ENCODE measurements around the gene CLCF1.
A peak's percentile ranks its signal among the peaks of the same experiment; 100 is the strongest.
"Not testable (repeated sequence)": the region's sequence is repeated elsewhere in the genome, so short reads cannot be mapped to it uniquely, and the experiment has no call there.

The CLCF1 gene

DNA sequence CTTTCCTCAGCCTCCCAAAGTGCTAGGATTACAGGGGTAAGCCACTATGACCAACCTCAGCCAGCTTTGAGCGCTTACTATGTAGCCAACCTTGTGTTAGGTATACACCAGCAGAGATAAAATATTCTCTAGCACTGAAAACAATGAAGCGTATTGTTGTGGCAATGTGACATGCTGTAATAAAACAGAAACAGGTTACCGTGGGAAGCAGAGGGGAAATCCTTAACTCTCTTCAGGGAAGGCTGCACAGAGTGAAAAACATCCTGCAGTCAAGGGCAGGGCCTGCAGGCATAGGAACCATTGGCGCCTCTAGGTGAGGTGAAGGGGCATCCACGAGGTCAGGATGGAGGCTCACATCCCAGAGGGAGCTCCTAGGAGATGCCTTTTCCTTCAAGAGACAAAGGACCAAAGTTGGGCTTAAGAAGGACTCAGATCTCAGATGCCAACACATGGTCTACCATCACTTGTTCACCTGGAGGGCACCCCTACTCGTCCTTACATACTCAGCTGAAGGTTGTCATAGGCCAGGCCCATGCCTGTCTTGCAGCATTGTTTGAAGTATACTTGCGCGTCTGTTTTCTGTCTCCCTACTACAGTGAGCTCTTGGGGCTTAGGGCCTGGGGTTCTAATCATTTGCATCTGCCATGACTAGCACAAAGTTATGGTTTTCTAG lies 28.0 kb downstream of the CLCF1 start:
- no peak for DNase-seq (ENCODE audit: low read depth in 4 of 4, low spot score in 1 of 4)

DNA sequence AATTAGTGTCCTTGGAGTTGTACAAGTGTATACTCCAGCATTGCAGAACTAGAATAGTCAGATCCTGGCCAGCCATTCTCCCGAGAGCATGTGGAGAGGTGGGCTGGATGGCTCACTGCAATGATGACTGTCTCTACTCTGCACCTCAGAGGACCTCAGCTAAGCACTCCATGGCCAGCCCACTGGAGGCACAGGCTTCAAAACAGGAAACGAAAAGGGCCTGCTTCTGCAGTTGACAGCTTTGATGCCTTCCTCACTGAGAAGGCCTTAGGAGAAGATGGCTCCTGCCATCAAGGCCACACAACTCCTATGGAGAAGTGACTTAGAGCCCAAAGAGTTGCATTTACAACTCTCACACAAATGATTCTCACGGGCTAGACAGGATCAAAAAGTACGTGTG lies 29.1 kb downstream of the CLCF1 start:
- DNase-seq (ENCODE audit: low read depth in 4 of 4, low spot score in 1 of 4), result no peak

DNA sequence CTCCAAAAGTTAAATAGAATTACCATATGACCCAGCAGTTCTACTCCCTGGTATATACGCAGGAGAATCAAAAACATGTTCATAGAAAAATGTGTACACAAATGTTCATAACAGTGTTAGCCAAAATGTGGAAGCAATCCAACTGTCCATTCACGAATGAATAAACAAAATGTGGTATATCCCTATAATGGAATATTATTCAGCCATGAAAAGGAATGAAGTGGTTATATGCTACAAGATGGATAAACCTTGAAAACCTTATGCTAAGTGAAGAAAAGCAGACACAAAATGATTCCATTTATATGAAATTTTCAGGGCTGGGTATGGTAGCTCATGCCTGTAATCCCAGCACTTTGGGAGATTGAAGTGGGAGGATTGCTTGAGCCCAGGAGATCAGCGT lies 36.1 kb downstream of the CLCF1 start:
- no peak for DNase-seq (ENCODE audit: low read depth in 4 of 4, low spot score in 1 of 4)

DNA sequence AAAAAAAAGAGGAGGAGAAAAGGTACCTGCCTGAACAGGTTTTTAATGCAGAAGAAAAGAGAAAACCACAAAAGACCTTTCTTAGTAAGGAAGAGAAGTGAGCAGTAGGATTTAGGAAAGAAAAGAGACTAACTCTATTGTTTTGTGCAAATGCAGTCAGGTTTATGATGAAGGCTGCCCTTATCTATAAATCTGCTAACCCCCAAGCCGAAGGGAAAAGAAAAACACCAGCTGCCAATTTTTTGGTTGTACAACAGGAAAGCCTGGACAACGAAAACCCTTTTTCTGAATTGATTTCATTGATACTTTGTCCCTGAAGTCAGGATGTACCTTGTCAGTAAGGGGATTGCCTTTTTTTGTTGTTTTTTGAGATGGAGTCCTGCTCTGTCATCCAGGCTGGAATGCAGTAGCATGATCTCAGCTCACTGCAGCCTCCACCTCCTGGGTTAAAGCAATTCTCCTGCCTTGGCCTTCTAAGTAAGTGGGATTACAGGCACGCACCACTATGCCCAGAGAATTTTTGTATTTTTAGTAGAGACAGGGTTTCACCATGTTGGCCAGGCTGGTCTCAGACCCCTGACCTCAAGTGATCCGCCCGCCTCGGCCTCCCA lies 41.2 kb downstream of the CLCF1 start:
- DNase-seq (ENCODE audit: low read depth in 4 of 4, low spot score in 1 of 4), result no peak

DNA sequence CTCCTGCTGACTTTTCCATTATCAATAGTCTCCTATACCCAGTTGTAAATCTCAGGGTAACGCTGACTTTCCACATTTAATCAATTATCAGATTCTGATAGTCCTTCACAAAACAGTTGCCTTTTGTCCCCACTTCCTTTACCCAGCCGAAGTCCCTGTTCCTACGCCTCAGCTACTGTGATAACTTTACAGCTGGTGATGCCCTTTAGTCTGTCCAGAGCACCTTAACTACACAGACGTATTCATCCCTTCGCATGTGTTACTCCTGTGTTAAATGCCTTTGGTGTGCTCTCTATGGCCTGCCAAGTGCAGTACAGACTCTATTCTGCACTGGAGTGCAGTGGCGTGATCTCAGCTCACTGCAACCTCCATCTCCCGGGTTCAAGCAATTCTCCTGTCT lies 49.9 kb downstream of the CLCF1 start:
- no peak for DNase-seq (ENCODE audit: low read depth in 4 of 4, low spot score in 1 of 4)

DNA sequence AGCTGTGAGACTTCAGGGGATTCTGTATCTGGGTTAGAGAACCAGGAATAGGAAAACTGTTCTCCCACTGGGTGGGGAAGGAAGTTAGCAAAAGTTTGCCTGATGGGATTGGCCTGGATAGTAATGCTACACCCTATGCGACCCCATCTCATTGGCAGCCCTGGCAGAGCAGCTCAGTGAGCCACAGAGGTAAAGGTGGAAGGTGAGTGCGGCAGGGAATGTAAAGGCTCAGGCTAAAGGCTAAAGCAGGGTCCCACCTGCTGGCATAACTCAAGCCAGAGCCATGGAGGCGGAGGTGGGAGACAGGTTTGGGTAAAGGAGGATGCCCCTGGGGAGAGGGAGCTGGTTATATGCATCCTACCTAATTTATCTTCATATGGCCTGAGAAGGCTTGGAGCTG lies 51.3 kb downstream of the CLCF1 start:
- no peak for DNase-seq (ENCODE audit: low read depth in 4 of 4, low spot score in 1 of 4)

DNA sequence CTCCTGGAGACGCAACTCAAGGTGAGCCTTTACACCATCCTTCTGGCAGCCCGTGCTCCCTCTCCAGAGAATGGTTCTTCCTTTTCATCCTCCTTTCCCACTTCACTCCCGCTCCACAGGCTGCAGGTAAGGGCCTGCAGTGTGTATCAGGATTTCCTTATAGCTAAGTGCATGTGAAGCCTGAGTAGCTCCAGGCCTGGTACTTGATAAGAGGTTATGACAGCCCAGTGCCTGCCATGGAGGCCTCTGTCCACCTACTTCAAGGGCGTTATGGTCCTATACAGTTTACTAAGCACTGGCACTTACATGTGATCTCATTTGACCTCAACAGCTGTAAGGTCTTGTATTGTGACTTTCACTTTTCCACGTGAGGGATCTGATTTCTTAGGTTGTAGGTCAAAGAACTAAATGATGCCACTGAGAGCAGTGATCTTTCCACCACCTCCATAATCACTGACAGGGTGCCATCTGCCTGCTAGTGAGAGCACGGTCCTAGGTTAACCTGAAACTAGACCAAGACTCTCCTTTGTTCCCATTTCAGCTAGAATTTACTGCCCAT lies 52.0 kb downstream of the CLCF1 start:
- DNase-seq (ENCODE audit: low read depth in 4 of 4, low spot score in 1 of 4), result no peak

DNA sequence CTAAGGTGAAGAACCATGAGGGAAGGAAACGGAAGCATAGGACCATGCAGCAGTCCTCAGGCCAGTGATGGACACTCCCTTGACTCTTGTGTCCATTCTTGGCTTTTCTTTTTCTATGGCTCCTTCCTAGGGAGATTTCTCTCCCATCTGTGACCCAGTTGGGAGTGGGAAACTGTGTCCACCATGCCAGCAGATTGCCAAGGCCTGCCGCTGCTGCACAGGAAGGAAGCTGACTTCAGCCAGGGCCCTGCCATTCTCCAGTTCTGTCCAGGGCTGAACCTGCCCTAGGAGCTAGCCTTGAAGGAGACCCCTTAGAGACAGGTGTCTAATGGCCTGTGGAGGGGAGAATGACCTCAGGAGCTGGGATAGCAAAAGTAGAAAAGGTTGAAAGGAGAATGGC lies 52.7 kb downstream of the CLCF1 start:
- DNase-seq (ENCODE audit: low read depth in 4 of 4, low spot score in 1 of 4), result no peak

DNA sequence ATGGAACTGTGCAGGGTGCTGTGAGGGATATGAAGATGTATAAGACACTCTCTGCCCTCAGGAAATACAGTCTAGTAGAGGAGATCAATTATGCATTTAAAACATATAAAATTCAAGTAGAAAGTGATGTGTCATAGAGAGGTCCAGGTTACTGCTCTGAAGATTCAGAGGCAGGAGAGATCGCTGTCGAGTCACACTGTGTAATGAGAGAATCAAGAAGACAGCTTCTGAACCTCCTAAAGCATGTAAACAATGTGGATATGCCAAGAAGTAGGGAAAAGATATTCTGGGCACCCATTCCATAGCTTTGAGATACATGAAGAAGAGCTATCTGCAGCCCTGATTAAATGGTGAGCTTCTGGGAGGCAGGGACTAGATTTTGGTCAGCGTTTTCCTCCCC lies 53.4 kb downstream of the CLCF1 start:
- no peak for DNase-seq (ENCODE audit: low read depth in 4 of 4, low spot score in 1 of 4)

DNA sequence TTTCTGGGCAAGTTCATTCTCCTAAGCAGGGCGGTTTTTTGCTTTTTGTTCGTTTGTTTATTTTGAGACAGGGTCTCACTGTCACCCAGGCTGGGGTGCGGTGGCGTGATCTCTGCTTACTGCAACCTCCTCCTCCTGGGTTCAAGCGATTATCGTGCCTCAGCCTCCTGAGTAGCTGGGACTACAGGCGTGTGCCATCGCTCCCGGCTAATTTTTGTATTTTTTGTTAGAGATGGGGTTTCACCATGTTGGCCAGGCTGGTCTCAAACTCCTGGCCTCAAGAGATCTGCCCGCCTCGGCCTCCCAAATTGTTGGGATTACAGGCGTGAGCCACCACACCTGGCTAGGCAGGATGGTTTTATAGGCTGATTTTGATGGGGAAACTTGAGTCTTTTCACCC lies 54.5 kb downstream of the CLCF1 start:
- DNase-seq (ENCODE audit: low read depth in 4 of 4, low spot score in 1 of 4), result not testable (repeated sequence)

DNA sequence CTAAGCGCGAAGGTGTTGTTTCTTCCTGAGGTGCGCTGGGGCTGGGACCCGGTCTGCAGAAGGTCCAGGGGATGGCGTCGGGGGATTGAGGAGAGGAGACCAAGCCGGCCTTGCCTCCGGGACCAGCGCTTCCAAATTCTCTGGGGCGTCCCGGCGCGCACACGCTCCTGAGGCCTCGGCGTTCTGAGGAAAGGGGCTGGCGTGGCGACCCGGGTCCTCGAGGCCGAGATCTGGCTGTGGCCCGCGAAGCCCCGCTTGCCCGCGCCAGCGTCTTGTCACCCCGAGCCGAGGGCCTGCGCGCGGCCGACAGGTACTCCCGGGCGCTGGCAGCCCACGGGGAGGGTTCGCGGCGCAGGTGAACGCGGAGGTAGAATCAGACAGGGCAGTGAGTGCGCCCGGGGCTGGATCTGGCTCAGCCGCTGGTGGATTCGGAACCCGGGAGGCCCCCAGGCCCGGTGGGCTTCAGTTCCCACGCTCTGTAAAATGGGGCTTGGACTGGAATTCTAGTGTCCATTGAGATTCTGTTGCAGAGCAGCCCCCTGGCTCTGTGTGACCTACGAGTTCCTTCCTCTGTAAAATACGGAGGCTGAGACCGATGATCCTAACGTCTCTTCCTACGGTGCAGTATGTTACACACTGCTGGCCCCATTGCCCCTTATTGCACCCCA lies 55.4 kb downstream of the CLCF1 start:
- DNase-seq (ENCODE audit: low read depth in 4 of 4, low spot score in 1 of 4), result no peak

DNA sequence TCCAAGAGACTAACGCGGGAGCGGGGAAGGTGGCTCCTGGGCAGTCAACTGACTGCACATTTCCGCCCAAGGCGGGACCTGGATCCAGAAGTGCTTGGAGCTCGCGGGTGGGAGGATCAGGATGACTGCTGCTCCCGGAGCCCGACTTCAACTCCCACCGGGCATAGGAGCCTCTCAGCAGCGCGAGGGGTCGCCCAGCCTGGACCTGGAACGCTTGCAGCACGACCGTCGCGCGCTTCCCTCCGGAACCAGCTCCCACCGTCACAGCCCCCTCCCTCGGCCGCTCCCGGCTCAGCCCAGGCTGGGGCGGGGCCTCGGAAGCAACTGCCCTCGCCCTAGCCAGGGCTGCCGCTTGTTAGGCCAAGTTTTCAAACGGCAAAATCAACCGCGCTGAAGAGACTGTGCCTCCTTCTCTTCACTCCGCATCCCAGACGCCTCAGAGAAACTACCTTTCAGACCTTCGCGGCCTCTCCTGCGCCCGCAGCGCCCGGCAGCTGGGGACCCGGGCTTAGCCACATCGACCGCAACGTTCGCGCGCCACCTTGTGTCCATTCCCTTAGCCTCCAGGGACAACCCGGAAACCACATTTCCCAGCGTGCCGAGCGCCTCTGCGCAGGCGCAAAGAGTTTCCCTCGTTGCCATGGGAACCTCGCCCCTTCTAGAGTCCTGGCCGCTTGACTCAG lies 56.1 kb downstream of the CLCF1 start:
- DNase-seq (ENCODE audit: low read depth in 4 of 4, low spot score in 1 of 4), result peak; percentile 97 to 99 (median 98)

DNA sequence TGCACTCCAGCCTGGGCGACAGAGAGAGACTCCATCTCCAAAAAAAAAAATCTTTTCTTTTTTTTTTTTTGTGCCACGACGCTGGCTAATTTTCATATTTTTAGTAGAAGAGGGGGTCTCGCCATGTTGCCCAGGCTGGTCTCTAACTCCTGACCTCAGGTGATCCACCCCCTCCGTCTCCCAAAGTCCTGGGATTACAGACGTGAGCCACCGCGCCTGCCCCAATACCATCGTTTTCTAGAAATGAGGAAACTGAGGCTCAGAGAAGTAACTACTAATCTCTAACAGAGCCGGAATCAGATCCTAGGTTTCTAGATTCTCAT lies 56.6 kb downstream of the CLCF1 start:
- DNase-seq (ENCODE audit: low read depth in 4 of 4, low spot score in 1 of 4), result no peak

DNA sequence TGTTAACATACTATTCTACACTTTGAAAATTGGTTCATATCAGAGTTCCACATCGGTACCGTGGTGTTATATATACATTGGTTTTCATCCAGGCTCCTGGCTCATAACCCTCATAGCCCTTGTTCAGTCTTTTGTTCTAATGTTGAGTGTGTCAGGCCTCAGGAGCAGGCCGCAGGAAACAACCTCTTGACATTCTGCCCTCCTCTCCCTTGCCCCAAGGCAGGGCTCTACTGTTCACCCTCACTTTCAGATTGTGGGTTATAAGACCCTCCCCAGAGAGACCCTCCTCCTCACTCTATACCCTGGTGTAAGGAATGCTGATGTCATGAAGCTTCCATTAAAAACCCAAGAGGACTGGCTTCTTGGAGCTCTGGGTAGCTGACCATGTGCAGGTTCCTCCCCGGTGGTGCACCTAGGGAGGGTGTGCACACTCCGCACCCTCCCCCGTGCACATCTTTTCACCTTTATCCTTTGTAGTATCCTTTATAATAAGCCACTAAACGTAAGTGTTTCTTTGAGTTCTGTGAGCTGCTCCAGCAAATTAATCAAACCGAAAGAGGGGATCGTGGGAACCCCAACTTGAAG lies 58.0 kb downstream of the CLCF1 start:
- no peak for DNase-seq (ENCODE audit: low read depth in 4 of 4, low spot score in 1 of 4)

DNA sequence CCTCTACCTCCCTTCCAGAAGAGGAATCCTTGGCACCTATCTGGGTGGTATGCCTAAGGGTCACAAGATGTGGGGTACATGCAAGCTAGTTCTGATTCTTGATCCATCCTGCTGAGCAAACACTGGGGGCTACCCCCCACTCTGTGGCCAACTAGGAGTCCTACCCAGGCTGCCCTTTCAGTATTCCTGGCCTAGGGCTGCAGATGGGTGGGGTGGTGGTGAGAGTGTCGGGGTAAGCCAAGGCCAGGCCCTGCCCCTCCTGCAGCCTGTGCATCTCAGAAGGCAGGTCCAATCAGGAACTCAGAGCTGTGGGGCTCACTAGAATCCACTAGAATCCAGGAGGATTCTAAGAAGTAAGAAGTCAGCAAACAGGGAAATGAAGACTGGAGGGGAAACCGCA lies 59.2 kb downstream of the CLCF1 start:
- DNase-seq (ENCODE audit: low read depth in 4 of 4, low spot score in 1 of 4), result no peak

Data from stimulated activated CD4-positive, alpha-beta T cell treated with anti-CD3 and anti-CD28 coated beads, Interleukin-1b, Interleukin-23, amount 100 ng/mL, for 24 hours (primary cell).